Activated naive CD8-positive, alpha-beta T cell (primary cell): ENCODE results near the gene CACNA1B.
A peak's percentile ranks its signal among the peaks of the same experiment; 100 is the strongest.

Experiments
- H3K27ac Mint-ChIP-seq: one replicate; pipeline ENCODE4 v1.8.0; 2021; ENCODE audit warnings: mixed read lengths
- H3K27me3 Mint-ChIP-seq: one replicate; pipeline ENCODE4 v1.8.0; 2021; ENCODE audit warnings: mixed read lengths
- H3K36me3 Mint-ChIP-seq: one replicate; pipeline ENCODE4 v1.8.0; 2021; ENCODE audit warnings: mixed read lengths
- H3K4me1 Mint-ChIP-seq: one replicate; pipeline ENCODE4 v1.8.0; 2021; ENCODE audit warnings: low read depth, mixed read lengths
- H3K4me3 Mint-ChIP-seq: one replicate; pipeline ENCODE4 v1.8.0; 2021; ENCODE audit warnings: mild to moderate bottlenecking, mixed read lengths
- H3K9me3 Mint-ChIP-seq: one replicate; pipeline ENCODE4 v1.8.0; 2021; ENCODE audit warnings: low read depth, mixed read lengths

Gene CACNA1B

GRCh38 chr9:137843355-137843754, 34.2 kb upstream of the CACNA1B start:
- Mint-ChIP-seq H3K36me3 (no peaks in the 10 kb centered on the region), H3K27ac (no peak overlapping the region), H3K27me3 (no peaks in the 10 kb centered on the region), H3K4me1 (no peaks in the 10 kb centered on the region), H3K4me3 (no peak overlapping the region), H3K9me3 (no peaks in the 10 kb centered on the region)

GRCh38 chr9:137851516-137852267, 25.9 kb upstream of the CACNA1B start:
- H3K4me3 Mint-ChIP-seq: no peak overlapping the region
- H3K4me1 Mint-ChIP-seq: no peaks in the 10 kb centered on the region
- peaks cover 13% of the 10 kb centered on the region for H3K9me3 Mint-ChIP-seq
- H3K27me3 Mint-ChIP-seq: no peaks in the 10 kb centered on the region
- H3K27ac Mint-ChIP-seq: no peak overlapping the region
- peaks cover 10% of the 10 kb centered on the region for H3K36me3 Mint-ChIP-seq

GRCh38 chr9:137853392-137853995, 24.1 kb upstream of the CACNA1B start:
- Mint-ChIP-seq H3K9me3 (peaks cover 13% of the 10 kb centered on the region), H3K36me3 (peaks cover 10% of the 10 kb centered on the region), H3K27ac (no peak overlapping the region), H3K4me1 (no peaks in the 10 kb centered on the region), H3K4me3 (no peak overlapping the region), H3K27me3 (no peaks in the 10 kb centered on the region)

- no peak overlapping the region for H3K27ac Mint-ChIP-seq
These were observed 17.2 kb upstream of the CACNA1B start for GRCh38 chr9:137860361-137860760.

GRCh38 chr9:137865581-137866145, 11.9 kb upstream of the CACNA1B start:
- H3K4me1 Mint-ChIP-seq: no peaks in the 10 kb centered on the region

More at GRCh38 chr9:137860361-137860760, 17.2 kb upstream of the CACNA1B start:
- no peak overlapping the region for H3K4me3 Mint-ChIP-seq
- peaks cover 8% of the 10 kb centered on the region for H3K9me3 Mint-ChIP-seq
- H3K36me3 Mint-ChIP-seq: peaks cover 13% of the 10 kb centered on the region
- H3K27me3 Mint-ChIP-seq: peaks cover 3% of the 10 kb centered on the region
- H3K4me1 Mint-ChIP-seq: no peaks in the 10 kb centered on the region

GRCh38 chr9:137866226-137867141, 11.1 kb upstream of the CACNA1B start:
- peaks cover 13% of the 10 kb centered on the region for H3K27me3 Mint-ChIP-seq
- H3K4me3 Mint-ChIP-seq: no peak overlapping the region
- no peaks in the 10 kb centered on the region for H3K4me1 Mint-ChIP-seq
- peaks cover 4% of the 10 kb centered on the region for H3K36me3 Mint-ChIP-seq
- H3K27ac Mint-ChIP-seq: no peak overlapping the region
- H3K9me3 Mint-ChIP-seq: no peaks in the 10 kb centered on the region

More at GRCh38 chr9:137865581-137866145, 11.9 kb upstream of the CACNA1B start:
- no peak overlapping the region for H3K27ac Mint-ChIP-seq
- H3K9me3 Mint-ChIP-seq: no peaks in the 10 kb centered on the region
- H3K36me3 Mint-ChIP-seq: peaks cover 7% of the 10 kb centered on the region
- H3K27me3 Mint-ChIP-seq: peaks cover 13% of the 10 kb centered on the region
- no peak overlapping the region for H3K4me3 Mint-ChIP-seq

GRCh38 chr9:137870432-137870831, 7.2 kb upstream of the CACNA1B start:
- Mint-ChIP-seq H3K27me3 (peaks cover 19% of the 10 kb centered on the region), H3K4me1 (no peaks in the 10 kb centered on the region), H3K27ac (no peak overlapping the region), H3K4me3 (no peak overlapping the region), H3K9me3 (no peaks in the 10 kb centered on the region), H3K36me3 (peaks cover 2% of the 10 kb centered on the region)

GRCh38 chr9:137872296-137872695, 5.3 kb upstream of the CACNA1B start:
- Mint-ChIP-seq H3K4me3 (no peak overlapping the region), H3K27ac (no peak overlapping the region), H3K9me3 (no peaks in the 10 kb centered on the region), H3K4me1 (peaks cover 2% of the 10 kb centered on the region), H3K27me3 (peaks cover 29% of the 10 kb centered on the region), H3K36me3 (peaks cover 2% of the 10 kb centered on the region)

- Mint-ChIP-seq H3K9me3 (no peaks in the 10 kb centered on the region), H3K27me3 (peaks cover 22% of the 10 kb centered on the region), H3K4me3 (no peak overlapping the region), H3K27ac (no peak overlapping the region), H3K36me3 (peaks cover 2% of the 10 kb centered on the region), H3K4me1 (peaks cover 2% of the 10 kb centered on the region)
These were observed 4.2 kb upstream of the CACNA1B start for GRCh38 chr9:137873408-137873807.

GRCh38 chr9:137873858-137874362, 3.7 kb upstream of the CACNA1B start:
- H3K4me3 Mint-ChIP-seq: no peak overlapping the region
- peaks cover 2% of the 10 kb centered on the region for H3K4me1 Mint-ChIP-seq
- H3K36me3 Mint-ChIP-seq: no peaks in the 10 kb centered on the region
- H3K27me3 Mint-ChIP-seq: peaks cover 20% of the 10 kb centered on the region
- no peaks in the 10 kb centered on the region for H3K9me3 Mint-ChIP-seq
- no peak overlapping the region for H3K27ac Mint-ChIP-seq

GRCh38 chr9:137875354-137875753, 2.2 kb upstream of the CACNA1B start:
- no peaks in the 10 kb centered on the region for H3K9me3 Mint-ChIP-seq

GRCh38 chr9:137875846-137876245, 1.7 kb upstream of the CACNA1B start:
- H3K4me1 Mint-ChIP-seq: peaks cover 2% of the 10 kb centered on the region
- no peaks in the 10 kb centered on the region for H3K36me3 Mint-ChIP-seq
- H3K9me3 Mint-ChIP-seq: no peaks in the 10 kb centered on the region
- peak overlapping the region; percentile 9 for H3K4me3 Mint-ChIP-seq
- H3K27ac Mint-ChIP-seq: no peak overlapping the region
- H3K27me3 Mint-ChIP-seq: peaks cover 22% of the 10 kb centered on the region

More at GRCh38 chr9:137875354-137875753, 2.2 kb upstream of the CACNA1B start:
- Mint-ChIP-seq H3K4me1 (peaks cover 2% of the 10 kb centered on the region), H3K4me3 (no peak overlapping the region), H3K27ac (no peak overlapping the region), H3K36me3 (no peaks in the 10 kb centered on the region), H3K27me3 (peaks cover 22% of the 10 kb centered on the region)

GRCh38 chr9:137876269-137876668, 1.3 kb upstream of the CACNA1B start:
- peaks cover 22% of the 10 kb centered on the region for H3K27me3 Mint-ChIP-seq
- peak overlapping the region; percentile 81 for H3K4me3 Mint-ChIP-seq
- no peaks in the 10 kb centered on the region for H3K9me3 Mint-ChIP-seq
- H3K27ac Mint-ChIP-seq: no peak overlapping the region
- peaks cover 2% of the 10 kb centered on the region for H3K4me1 Mint-ChIP-seq
- no peaks in the 10 kb centered on the region for H3K36me3 Mint-ChIP-seq

- Mint-ChIP-seq H3K9me3 (no peaks in the 10 kb centered on the region), H3K36me3 (no peaks in the 10 kb centered on the region), H3K27me3 (peaks cover 21% of the 10 kb centered on the region), H3K4me1 (peaks cover 2% of the 10 kb centered on the region), H3K27ac (no peak overlapping the region), H3K4me3 (peak overlapping the region; percentile 81)
These were observed 698 bp upstream of the CACNA1B start for GRCh38 chr9:137876781-137877386.
